Type B pancreatic cell (in vitro differentiated cells): ENCODE results near the gene P2RY11. TPM values are rescaled to one million over a fixed set of nuclear protein-coding genes. Genes with fewer than 3 reads are reported as not detected.

ENCODE experiments used
- DNase-seq: peaks from one replicate; pipeline ENCODE4 v3.0.0; 2021; ENCODE audit warnings: mixed read lengths; ENCODE audit not compliant: unreplicated experiment; ENCODE audit errors: extremely low spot score
- H3K27ac Mint-ChIP-seq: 2 replicates; pipeline ENCODE4 v1.8.0; 2021; ENCODE audit warnings: mild to moderate bottlenecking, mixed read lengths
- H3K27me3 Mint-ChIP-seq: 2 replicates; pipeline ENCODE4 v1.8.0; 2021; ENCODE audit warnings: mixed read lengths
- H3K36me3 Mint-ChIP-seq: 2 replicates; pipeline ENCODE4 v1.8.0; 2021; ENCODE audit warnings: mixed read lengths
- H3K4me1 Mint-ChIP-seq: one replicate; pipeline ENCODE4 v1.8.0; 2021; ENCODE audit warnings: mixed read lengths; ENCODE audit not compliant: unreplicated experiment
- H3K4me3 Mint-ChIP-seq: 2 replicates; pipeline ENCODE4 v1.8.0; 2021; ENCODE audit warnings: mild to moderate bottlenecking, mixed read lengths
- H3K9me3 Mint-ChIP-seq: 2 replicates; pipeline ENCODE4 v1.8.0; 2021; ENCODE audit warnings: mixed read lengths
- CTCF ChIP-seq: fragments of 200-600 bp; sonication (generic); conservative IDR thresholded peaks from 2 replicates; pipeline ENCODE4 v1.5.0; 2021; ENCODE audit warnings: antibody characterized with exemption, mild to moderate bottlenecking
- total RNA-seq: library from RNA; stranded (reverse); gene quantifications from 2 replicates; pipeline ENCODE4 v1.2.1, GENCODE V29; 2021; ENCODE audit warnings: low replicate concordance

The P2RY11 gene
- total RNA-seq, 1 donor from 2014 or later = 26.0 TPM

- no peak for DNase-seq
- Mint-ChIP-seq H3K4me1 (peaks cover 4% of the 10 kb centered on the region), H3K9me3 (no peaks in the 10 kb centered on the region), H3K36me3 (no peaks in the 10 kb centered on the region), H3K4me3 (peak overlapping the region; percentile 34), H3K27me3 (no peaks in the 10 kb centered on the region), H3K27ac (no peak overlapping the region)
- no peak for TF ChIP-seq CTCF
These were observed 4.8 kb downstream of the P2RY11 start for GRCh38 chr19:10116085-10116865.

DNA sequence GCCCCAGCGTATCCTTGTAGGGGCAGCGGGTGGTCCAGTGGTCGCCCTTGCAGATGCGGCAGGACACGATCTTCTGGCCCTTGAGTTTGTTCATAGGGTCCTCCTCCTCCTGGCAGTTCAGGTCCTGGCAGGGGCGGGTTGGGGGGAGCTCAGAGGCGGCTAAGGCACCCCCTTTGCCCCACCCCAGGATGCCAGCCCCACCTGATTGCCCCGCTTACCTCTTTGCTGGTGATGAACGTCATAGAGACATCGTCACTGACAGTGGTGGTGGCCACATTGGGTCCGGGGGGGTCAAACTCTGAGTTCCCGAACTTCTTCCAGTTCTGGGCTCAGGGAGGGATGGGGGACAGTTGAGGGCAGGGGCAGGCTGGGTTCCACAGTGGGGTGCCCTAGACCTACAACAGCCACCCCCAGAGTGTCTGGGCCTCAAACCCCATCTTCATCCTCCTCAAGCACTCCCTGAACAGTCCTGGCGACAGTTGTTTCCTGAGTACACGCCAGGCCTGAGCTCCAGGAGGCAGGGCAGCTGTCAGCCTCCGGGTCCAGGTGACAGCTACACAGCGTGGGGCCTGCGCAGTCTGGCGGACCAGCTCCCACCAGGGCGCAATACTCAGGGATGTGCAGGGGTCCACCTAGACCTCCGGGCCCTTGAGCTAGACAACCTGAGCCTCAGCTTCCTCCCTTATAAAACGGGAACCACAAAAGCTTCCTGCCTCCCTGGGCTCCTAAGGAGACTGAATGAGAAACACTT lies 5.5 kb downstream of the P2RY11 start:
- Mint-ChIP-seq H3K27ac (no peak overlapping the region), H3K4me3 (peak overlapping the region; percentile 28), H3K27me3 (no peaks in the 10 kb centered on the region), H3K9me3 (no peaks in the 10 kb centered on the region), H3K4me1 (peaks cover 4% of the 10 kb centered on the region), H3K36me3 (no peaks in the 10 kb centered on the region)
- no peak for DNase-seq
- TF ChIP-seq CTCF = no peak

- peak overlapping the region; percentile 96 for H3K4me3 Mint-ChIP-seq
- H3K27me3 Mint-ChIP-seq = no peaks in the 10 kb centered on the region
- no peak for TF ChIP-seq CTCF
- H3K9me3 Mint-ChIP-seq = no peaks in the 10 kb centered on the region
- peak overlapping the region; percentile 76 for H3K27ac Mint-ChIP-seq
- H3K36me3 Mint-ChIP-seq = no peaks in the 10 kb centered on the region
- no peak for DNase-seq
- H3K4me1 Mint-ChIP-seq = no peaks in the 10 kb centered on the region
These were observed 7.5 kb downstream of the P2RY11 start for GRCh38 chr19:10118960-10119359.

DNA sequence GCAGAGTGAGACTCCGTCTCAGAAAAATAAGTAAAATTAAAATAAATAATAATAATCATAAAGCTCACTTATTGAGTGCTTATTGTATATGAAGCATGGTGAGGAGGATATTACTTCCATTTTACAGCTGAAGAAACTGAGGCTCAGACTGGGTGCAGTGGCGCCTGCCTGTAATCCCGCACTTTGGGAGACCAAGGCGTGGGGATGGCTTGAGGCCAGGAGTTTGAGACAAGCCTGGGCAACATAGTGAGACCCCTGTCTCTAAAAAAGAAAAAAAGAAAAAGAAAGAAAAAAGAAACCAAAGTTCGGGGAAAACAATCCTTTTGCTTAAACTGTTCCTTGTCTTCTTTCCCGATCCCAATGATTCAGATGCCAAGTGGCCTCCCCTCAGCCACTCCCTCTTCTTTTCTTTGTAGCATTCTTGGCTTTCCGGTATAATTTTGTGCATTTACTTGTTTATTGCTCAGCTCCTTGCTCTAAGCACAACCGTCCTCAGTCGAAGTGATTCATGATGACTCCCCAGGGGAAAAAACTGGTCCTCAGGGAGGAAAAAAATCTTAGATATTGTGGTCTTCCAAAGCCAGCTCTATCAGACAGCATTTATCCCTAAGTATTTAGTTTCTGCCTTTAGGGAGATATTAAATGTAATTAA lies 9.2 kb downstream of the P2RY11 start:
- H3K36me3 Mint-ChIP-seq = peaks cover 4% of the 10 kb centered on the region
- no peak for TF ChIP-seq CTCF
- H3K4me1 Mint-ChIP-seq = no peaks in the 10 kb centered on the region
- peak overlapping the region; percentile 37 for H3K4me3 Mint-ChIP-seq
- H3K27me3 Mint-ChIP-seq = no peaks in the 10 kb centered on the region
- H3K9me3 Mint-ChIP-seq = no peaks in the 10 kb centered on the region
- H3K27ac Mint-ChIP-seq = no peak overlapping the region
- no peak for DNase-seq

- H3K36me3 Mint-ChIP-seq = peaks cover 4% of the 10 kb centered on the region
- H3K4me3 Mint-ChIP-seq = no peak overlapping the region
- H3K9me3 Mint-ChIP-seq = no peaks in the 10 kb centered on the region
- no peak overlapping the region for H3K27ac Mint-ChIP-seq
- no peaks in the 10 kb centered on the region for H3K27me3 Mint-ChIP-seq
- no peaks in the 10 kb centered on the region for H3K4me1 Mint-ChIP-seq
- no peak for DNase-seq
- TF ChIP-seq CTCF = no peak
These were observed 10.6 kb downstream of the P2RY11 start for GRCh38 chr19:10122045-10122444.
